Esophagus muscularis mucosa (tissue), 4 donors: ENCODE measurements around the gene DSG4. TPM values are rescaled to one million over a fixed set of nuclear protein-coding genes. Genes with fewer than 3 reads are reported as not detected.
"Not testable (repeated sequence)": the region's sequence is repeated elsewhere in the genome, so short reads cannot be mapped to it uniquely, and the experiment has no call there.

Source experiments
- DNase-seq: peaks from one replicate; pipeline ENCODE4 v3.0.0-alpha.2; 2017; ENCODE audit errors: extremely low spot score
- H3K27ac ChIP-seq, 4 donors: fragments of 200-600 bp; sonication (generic); replicated peaks in 1 of 4; 1 replicate in 3 of 4; 2 replicates in 1 of 4; pipeline ENCODE4 v1.5.1; 2016 to 2019; ENCODE audit warnings: mild to moderate bottlenecking in 1 of 4
- H3K27me3 ChIP-seq, 4 donors: fragments of 200-600 bp; sonication (generic); one replicate each; pipeline versions ENCODE4 v1.5.1 to v1.6.0; 2016 to 2019
- H3K36me3 ChIP-seq, 4 donors: fragments of 200-600 bp; sonication (generic); one replicate each; pipeline ENCODE4 v1.5.1; 2016 to 2019
- H3K4me1 ChIP-seq, 4 donors: fragments of 200-600 bp; sonication (generic); one replicate each; pipeline ENCODE4 v1.5.1; 2016 to 2019
- H3K4me3 ChIP-seq, 4 donors: fragments of 200-600 bp; sonication (generic); 1 replicate in 2 of 4; 2 replicates in 2 of 4; pipeline ENCODE4 v1.5.1; 2016 to 2019; ENCODE audit warnings: mild to moderate bottlenecking in 4 of 4, moderate library complexity in 1 of 4
- H3K9me3 ChIP-seq, 4 donors: fragments of 200-600 bp; sonication (generic); 1 replicate in 3 of 4; 2 replicates in 1 of 4; pipeline ENCODE4 v1.5.1; 2016 to 2019
- EP300 ChIP-seq: sonication (generic); formaldehyde crosslinking; IDR thresholded peaks from one replicate; pipeline ENCODE4 v1.6.1; 2017; ENCODE audit warnings: antibody characterized with exemption
- POLR2A ChIP-seq: fragments of 450-650 bp; IDR thresholded peaks from one replicate; pipeline ENCODE4 v1.6.1; 2017; ENCODE audit warnings: antibody characterized with exemption, moderate library complexity, mild to moderate bottlenecking, low read depth
- POLR2AphosphoS5 ChIP-seq, 2 donors: sonication (generic); formaldehyde crosslinking; IDR thresholded peaks; one replicate each; pipeline ENCODE4 v1.6.1; 2017; ENCODE audit warnings: antibody characterized with exemption in 2 of 2
- WGBS: methylation state at CpG from one replicate; pipeline ENCODE4 v1.1.5; 2018; 5-methylcytosine and 5-hydroxymethylcytosine counted together
- intact Hi-C: fragments of 100-400 bp; cut with DNase I; formaldehyde crosslinking; loops from one replicate; pipeline ENCODE4 v1.15.1; 2023
- total RNA-seq, 4 donors: library from RNA; depleted of rRNA; stranded (reverse); fragments of >200 nt; gene quantifications; one replicate each; pipeline versions ENCODE4 v1.1.0 to v1.2.1, GENCODE V29; 2016
- TF ChIP-seq, protein P1 (sequence below), 3 experiments: fragments of 200-600 bp in 2 of 3; fragments of 450-650 bp in 1 of 3; sonication (generic) in 2 of 3; IDR thresholded peaks; one replicate each; pipeline ENCODE4 v1.5.1; 2017 to 2019; ENCODE audit warnings: antibody characterized with exemption in 3 of 3, mild to moderate bottlenecking in 2 of 3, moderate library complexity in 1 of 3

The DSG4 gene, protein sequence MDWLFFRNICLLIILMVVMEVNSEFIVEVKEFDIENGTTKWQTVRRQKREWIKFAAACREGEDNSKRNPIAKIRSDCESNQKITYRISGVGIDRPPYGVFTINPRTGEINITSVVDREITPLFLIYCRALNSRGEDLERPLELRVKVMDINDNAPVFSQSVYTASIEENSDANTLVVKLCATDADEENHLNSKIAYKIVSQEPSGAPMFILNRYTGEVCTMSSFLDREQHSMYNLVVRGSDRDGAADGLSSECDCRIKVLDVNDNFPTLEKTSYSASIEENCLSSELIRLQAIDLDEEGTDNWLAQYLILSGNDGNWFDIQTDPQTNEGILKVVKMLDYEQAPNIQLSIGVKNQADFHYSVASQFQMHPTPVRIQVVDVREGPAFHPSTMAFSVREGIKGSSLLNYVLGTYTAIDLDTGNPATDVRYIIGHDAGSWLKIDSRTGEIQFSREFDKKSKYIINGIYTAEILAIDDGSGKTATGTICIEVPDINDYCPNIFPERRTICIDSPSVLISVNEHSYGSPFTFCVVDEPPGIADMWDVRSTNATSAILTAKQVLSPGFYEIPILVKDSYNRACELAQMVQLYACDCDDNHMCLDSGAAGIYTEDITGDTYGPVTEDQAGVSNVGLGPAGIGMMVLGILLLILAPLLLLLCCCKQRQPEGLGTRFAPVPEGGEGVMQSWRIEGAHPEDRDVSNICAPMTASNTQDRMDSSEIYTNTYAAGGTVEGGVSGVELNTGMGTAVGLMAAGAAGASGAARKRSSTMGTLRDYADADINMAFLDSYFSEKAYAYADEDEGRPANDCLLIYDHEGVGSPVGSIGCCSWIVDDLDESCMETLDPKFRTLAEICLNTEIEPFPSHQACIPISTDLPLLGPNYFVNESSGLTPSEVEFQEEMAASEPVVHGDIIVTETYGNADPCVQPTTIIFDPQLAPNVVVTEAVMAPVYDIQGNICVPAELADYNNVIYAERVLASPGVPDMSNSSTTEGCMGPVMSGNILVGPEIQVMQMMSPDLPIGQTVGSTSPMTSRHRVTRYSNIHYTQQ
- total RNA-seq: not detected

DNA sequence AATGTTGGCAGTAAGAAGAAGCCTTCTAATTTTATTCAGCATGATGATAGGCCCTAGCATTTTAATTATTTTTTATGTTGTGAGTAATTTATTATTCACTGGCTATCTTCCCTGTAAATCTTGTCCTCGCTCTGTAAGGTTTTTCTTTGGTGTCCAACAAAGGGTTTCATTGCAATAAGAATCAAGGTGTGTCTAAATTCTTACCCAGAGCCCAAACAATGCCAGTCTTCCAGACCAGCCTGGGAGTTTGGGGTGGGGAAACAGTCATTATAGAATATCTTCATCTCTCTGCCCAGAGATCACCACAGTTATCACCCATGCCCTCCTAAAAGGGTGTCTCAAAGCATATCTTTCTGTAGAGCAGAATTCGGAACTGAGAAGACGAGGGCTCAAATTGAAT is at the start of gene DSG4:
TSS of gene DSG4 (plus strand) at position 301 of the 400 bp plus-strand sequence. CDS start 135 bp downstream, outside the sequence.
- 85% methylated on average over 3 of the region's 3 CpGs for WGBS
- Histone ChIP-seq H3K27me3 (peaks cover 0 to 3% (median 0%) of the 10 kb centered on the region in 4 donors), H3K27ac (no peak within 1 kb of the TSS), H3K4me1 (no peaks in the 10 kb centered on the region), H3K4me3 (no peak within 1 kb of the TSS), H3K9me3 (no peaks in the 10 kb centered on the region), H3K36me3 (no peaks in the 10 kb centered on the region)
- DNase-seq: no peak
- intact Hi-C loops: no loop called here
- TF ChIP-seq POLR2A (no peak), EP300 (no peak), POLR2AphosphoS5 (IDR thresholded peaks at IDR 0.05) (no peak)
- TF ChIP-seq, protein P1, sequence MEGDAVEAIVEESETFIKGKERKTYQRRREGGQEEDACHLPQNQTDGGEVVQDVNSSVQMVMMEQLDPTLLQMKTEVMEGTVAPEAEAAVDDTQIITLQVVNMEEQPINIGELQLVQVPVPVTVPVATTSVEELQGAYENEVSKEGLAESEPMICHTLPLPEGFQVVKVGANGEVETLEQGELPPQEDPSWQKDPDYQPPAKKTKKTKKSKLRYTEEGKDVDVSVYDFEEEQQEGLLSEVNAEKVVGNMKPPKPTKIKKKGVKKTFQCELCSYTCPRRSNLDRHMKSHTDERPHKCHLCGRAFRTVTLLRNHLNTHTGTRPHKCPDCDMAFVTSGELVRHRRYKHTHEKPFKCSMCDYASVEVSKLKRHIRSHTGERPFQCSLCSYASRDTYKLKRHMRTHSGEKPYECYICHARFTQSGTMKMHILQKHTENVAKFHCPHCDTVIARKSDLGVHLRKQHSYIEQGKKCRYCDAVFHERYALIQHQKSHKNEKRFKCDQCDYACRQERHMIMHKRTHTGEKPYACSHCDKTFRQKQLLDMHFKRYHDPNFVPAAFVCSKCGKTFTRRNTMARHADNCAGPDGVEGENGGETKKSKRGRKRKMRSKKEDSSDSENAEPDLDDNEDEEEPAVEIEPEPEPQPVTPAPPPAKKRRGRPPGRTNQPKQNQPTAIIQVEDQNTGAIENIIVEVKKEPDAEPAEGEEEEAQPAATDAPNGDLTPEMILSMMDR (IDR thresholded peaks at IDR 0.05): no peak

DNA sequence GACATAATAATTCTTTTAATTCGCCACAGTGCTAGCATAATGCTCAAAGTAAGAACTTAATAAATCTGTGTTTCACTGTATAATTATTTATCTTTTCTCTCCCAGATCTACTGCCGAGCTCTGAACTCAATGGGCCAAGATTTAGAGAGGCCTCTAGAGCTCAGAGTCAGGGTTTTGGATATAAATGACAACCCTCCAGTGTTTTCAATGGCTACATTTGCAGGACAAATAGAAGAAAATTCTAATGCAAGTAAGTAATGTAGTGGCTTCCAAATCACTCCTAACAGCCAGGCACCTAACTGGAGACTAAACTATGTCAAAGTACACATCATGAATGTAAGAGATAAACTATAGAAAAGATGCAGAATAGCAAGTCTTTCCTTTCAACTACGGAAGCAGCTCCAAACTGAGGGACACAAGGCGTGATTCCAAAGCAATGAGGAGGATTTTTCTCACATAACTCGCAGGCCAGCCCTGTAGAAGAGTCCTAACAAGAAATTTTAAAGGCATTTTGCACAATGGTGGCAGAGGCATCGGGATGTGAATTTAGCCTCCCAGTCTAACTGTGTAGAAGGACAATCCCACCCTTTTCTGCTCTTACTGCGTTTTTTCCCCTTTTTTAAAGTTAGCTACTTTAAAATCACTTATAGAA is 46.7 kb upstream of the DSG4 start:
- no peak for TF ChIP-seq POLR2A
- no peak for TF ChIP-seq POLR2AphosphoS5 (IDR thresholded peaks at IDR 0.05)
- TF ChIP-seq, protein P1 (IDR thresholded peaks at IDR 0.05): no peak
- no peak for TF ChIP-seq EP300
- intact Hi-C loops: no loop called here
- H3K27ac ChIP-seq: no peak overlapping the region
- WGBS: 63% methylated on average over 7 of the region's 7 CpGs
- no peaks in the 10 kb centered on the region for H3K36me3 ChIP-seq
- H3K4me1 ChIP-seq: no peaks in the 10 kb centered on the region
- H3K27me3 ChIP-seq: no peaks in the 10 kb centered on the region
- no peak for DNase-seq
- H3K4me3 ChIP-seq: no peak overlapping the region
- no peaks in the 10 kb centered on the region for H3K9me3 ChIP-seq

DNA sequence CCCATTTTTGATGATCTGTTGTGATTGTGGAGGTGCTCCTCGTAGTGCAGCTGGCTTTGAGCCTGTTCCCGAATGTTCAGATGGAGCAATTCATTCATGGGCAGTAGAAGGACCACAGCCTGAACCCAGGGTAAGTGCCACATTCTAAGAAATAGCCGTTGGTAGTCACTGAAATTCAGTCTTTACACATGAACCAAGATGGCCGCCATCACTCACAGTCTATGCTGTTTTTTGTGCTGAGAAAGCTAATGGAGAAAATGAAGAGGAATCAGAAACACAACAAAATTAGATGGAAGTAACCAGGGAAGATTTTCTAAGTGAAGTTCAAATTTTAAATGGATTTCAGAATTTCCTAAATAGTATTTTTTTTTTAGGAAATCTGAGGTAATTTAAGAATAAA is 33.1 kb upstream of the DSG4 start:
- Histone ChIP-seq H3K9me3 (no peaks in the 10 kb centered on the region), H3K27ac (no peak overlapping the region), H3K4me3 (no peak overlapping the region), H3K4me1 (no peaks in the 10 kb centered on the region), H3K27me3 (no peaks in the 10 kb centered on the region), H3K36me3 (no peaks in the 10 kb centered on the region)
- DNase-seq: no peak
- WGBS: 85% methylated on average over 4 of the region's 4 CpGs
- intact Hi-C loops: no loop called here
- no peak for TF ChIP-seq EP300
- TF ChIP-seq, protein P1 (IDR thresholded peaks at IDR 0.05): no peak
- no peak for TF ChIP-seq POLR2A
- TF ChIP-seq POLR2AphosphoS5 (IDR thresholded peaks at IDR 0.05): no peak

DNA sequence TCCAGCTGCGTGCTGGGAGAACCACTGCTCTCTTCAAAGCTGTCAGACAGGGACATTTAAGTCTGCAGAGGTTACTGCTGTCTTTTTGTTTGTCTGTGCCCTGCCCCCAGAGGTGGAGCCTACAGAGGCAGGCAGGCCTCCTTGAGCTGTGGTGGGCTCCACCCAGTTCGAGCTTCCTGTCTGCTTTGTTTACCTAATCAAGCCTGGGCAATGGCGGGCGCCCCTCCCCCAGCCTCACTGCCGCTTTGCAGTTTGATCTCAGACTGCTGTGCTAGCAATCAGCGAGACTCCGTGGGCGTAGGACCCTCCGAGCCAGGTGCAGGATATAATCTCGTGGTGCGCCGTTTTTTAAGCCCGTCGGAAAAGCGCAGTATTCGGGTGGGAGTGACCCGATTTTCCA is 23.2 kb upstream of the DSG4 start:
- WGBS: no CpG with 5 or more reads among the region's 17 CpGs
- H3K36me3 ChIP-seq, H3K27me3 ChIP-seq, H3K9me3 ChIP-seq, H3K4me3 ChIP-seq, intact Hi-C loops, H3K27ac ChIP-seq, DNase-seq, H3K4me1 ChIP-seq: not testable (repeated sequence)
